K562 (cell line): ENCODE data around the gene MPDU1. TPM values are rescaled to one million over a fixed set of nuclear protein-coding genes. Genes with fewer than 3 reads are reported as not detected.

Experiments used
- DMBX1 ChIP-seq: fragments of 250-450 bp; sonication (Bioruptor Pico); IDR thresholded peaks from 2 replicates; pipeline ENCODE4 v1.8.0; 2022; ENCODE audit warnings: inconsistent platforms, mild to moderate bottlenecking, moderate library complexity, borderline replicate concordance
- EZH2 ChIP-seq: IDR thresholded peaks from 2 replicates; pipeline ENCODE4 v1.6.1; 2012; ENCODE audit warnings: low read depth, mild to moderate bottlenecking, inconsistent platforms, low read length, borderline replicate concordance
- KDM5B ChIP-seq: fragments of 200-600 bp; sonication (generic); IDR thresholded peaks from 2 replicates; pipeline ENCODE4 v1.6.1; 2012; ENCODE audit warnings: low read depth, mild to moderate bottlenecking, moderate library complexity, low read length, control low read depth, inconsistent platforms; ENCODE audit not compliant: insufficient replicate concordance
- LCOR ChIP-seq: sonication (generic); formaldehyde crosslinking; IDR thresholded peaks from 2 replicates; pipeline ENCODE4 v1.8.0; 2022; ENCODE audit warnings: mild to moderate bottlenecking, missing genetic modification reagents
- MAZ ChIP-seq, 2 experiments: fragments of 450-650 bp in 1 of 2; sonication (generic) in 1 of 2; formaldehyde crosslinking; IDR thresholded peaks in 1 of 2; conservative IDR thresholded peaks in 1 of 2; 2 replicates each; pipeline versions ENCODE4 v1.4.0 to v1.5.0; 2020; ENCODE audit warnings: mild to moderate bottlenecking in 1 of 2, missing genetic modification reagents in 1 of 2
- PRDM10 ChIP-seq: fragments of 450-650 bp; IDR thresholded peaks from 2 replicates; pipeline ENCODE4 v1.6.1; 2018; ENCODE audit not compliant: partially characterized antibody
- RFX5 ChIP-seq: IDR thresholded peaks from 2 replicates; pipeline ENCODE4 v1.6.1; 2011; ENCODE audit warnings: low read depth, mild to moderate bottlenecking, improper control_type of control experiment, low read length
- UBTF ChIP-seq, 2 experiments: IDR thresholded peaks; 2 replicates each; pipeline ENCODE4 v1.6.1; 2012; ENCODE audit warnings: improper control_type of control experiment in 2 of 2, low read depth in 2 of 2, low read length in 2 of 2, borderline replicate concordance in 1 of 2
- ZBED1 ChIP-seq: IDR thresholded peaks from 2 replicates; pipeline ENCODE4 v1.6.1; 2014
- ZFP36 ChIP-seq: fragments of 150-350 bp; IDR thresholded peaks from 2 replicates; pipeline ENCODE4 v1.6.1; 2018; ENCODE audit warnings: low read length, low read depth; ENCODE audit not compliant: partially characterized antibody
- ZNF318 ChIP-seq, 2 experiments: fragments of 450-650 bp; IDR thresholded peaks; 2 replicates each; pipeline ENCODE4 v1.6.1; 2016; ENCODE audit warnings: mild to moderate bottlenecking in 2 of 2, borderline replicate concordance in 1 of 2, low read depth in 1 of 2, moderate library complexity in 1 of 2
- polyA plus RNA-seq, 8 experiments: library from polyadenylated mRNA; depleted of rRNA in 4 of 8; stranded (reverse) in 5 of 8; unstranded in 3 of 8; fragments of >200 nt; fragmentation: Nextera tagmentation in 2 of 8; fragmentation: Illumina TruSeq in 1 of 8; extraction: Ambion mirVana in 2 of 8; extraction: Trizol in 1 of 8; gene quantifications; 2 replicates each; pipeline versions ENCODE4 v1.2.1 to v1.2.3, GENCODE V29; 2011 to 2014; ENCODE audit warnings: inconsistent platforms in 1 of 8, missing spikeins in 1 of 8
- total RNA-seq, 7 experiments: library from RNA; depleted of rRNA in 6 of 7; stranded (reverse); fragments of >200 nt in 6 of 7; fragmentation: Illumina TruSeq in 2 of 7; extraction: Trizol in 2 of 7; gene quantifications; 2 replicates each; pipeline versions ENCODE4 v1.2.1 to v1.2.3, GENCODE V29; 2011 to 2021; ENCODE audit warnings: low replicate concordance in 1 of 7

Gene MPDU1
- total and polyA plus RNA-seq, 9 of the 15 experiments (the other 6 are each of a cell fraction or from before 2014, with no cell fraction given): 4.9 to 179 (median 77.1) TPM

GRCh38 chr17:7614425-7615264 lies 31.0 kb downstream of the MPDU1 start, which contains the start of gene FXR2 (continued):
- TF ChIP-seq KDM5B: peak; percentile 52
- TF ChIP-seq LCOR (CRISPR knock-in tag): peak; percentile 65; the same call in 1 of the 2 replicates
- no peak for TF ChIP-seq RFX5
- no peak for TF ChIP-seq ZFP36
- TF ChIP-seq EZH2: no peak
- TF ChIP-seq ZBED1: no peak
- TF ChIP-seq ZNF318 (IDR thresholded peaks at IDR 0.05; ENCODE audit: borderline replicate concordance in 1 of 2, low read depth in 1 of 2): no peak
- peak in 1 of 2 experiments; percentile 70 for TF ChIP-seq MAZ (CRISPR knock-in tag; conservative IDR thresholded peaks at IDR 0.05 in 1 of 2, IDR thresholded peaks at IDR 0.05 in 1 of 2)
- TF ChIP-seq PRDM10: no peak
- TF ChIP-seq DMBX1 (CRISPR knock-in tag): no peak
- TF ChIP-seq UBTF (IDR thresholded peaks at IDR 0.05; ENCODE audit: borderline replicate concordance in 1 of 2, low read depth in 2 of 2, low read length in 2 of 2): peak in 1 of 2 experiments; percentile 47; a peak in 1 of 4 replicates
